SK-N-SH (cell line): ENCODE results near the gene MMADHC. TPM values are rescaled to one million over a fixed set of nuclear protein-coding genes. Genes with fewer than 3 reads are reported as not detected.

Experiments
- CTCF ChIA-PET: fragments of 300-600, 350-600 bp; formaldehyde crosslinking; extraction: SDS; loops from one replicate; lab custom pipeline; 2021; lab: Yijun Ruan, JAX
- POLR2A ChIA-PET: fragments of 350-600 bp; sonication (Branson Sonifier 250); formaldehyde crosslinking; extraction: SDS; loops from one replicate; lab custom pipeline; 2020; ENCODE audit warnings: antibody characterized with exemption, inconsistent platforms; lab: Yijun Ruan, JAX
- DNase-seq: peaks from one replicate; pipeline ENCODE4 v3.0.0; 2012
- H2AFZ ChIP-seq: fragments of 200-600 bp; sonication (generic); 2 replicates; pipeline ENCODE4 v1.8.1; 2016; ENCODE audit warnings: antibody characterized with exemption, mild to moderate bottlenecking, low read depth
- H3F3A ChIP-seq: fragments of 200-600 bp; sonication (generic); replicated peaks from 2 replicates; pipeline ENCODE3; 2016; ENCODE audit warnings: antibody characterized with exemption, mild to moderate bottlenecking; ENCODE audit not compliant: insufficient read depth
- H3K27ac ChIP-seq, 2 experiments: fragments of 200-500 bp in 1 of 2; fragments of 200-600 bp in 1 of 2; sonication (Bioruptor generic) in 1 of 2; sonication (generic), shearing (Covaris generic) in 1 of 2; 2 replicates each; pipeline versions ENCODE4 v1.5.1 to v1.6.1; 2014 to 2016; ENCODE audit warnings: low read depth in 2 of 2, inconsistent platforms in 1 of 2, low read length in 1 of 2, mild to moderate bottlenecking in 1 of 2, mixed read lengths in 1 of 2
- H3K27me3 ChIP-seq: fragments of 200-600 bp; sonication (generic), shearing (Covaris generic); 2 replicates; pipeline ENCODE4 v1.6.1; 2016; ENCODE audit warnings: mixed run types; ENCODE audit not compliant: insufficient read depth
- H3K36me3 ChIP-seq, 2 experiments: fragments of 200-500 bp in 1 of 2; fragments of 200-600 bp in 1 of 2; sonication (Bioruptor generic) in 1 of 2; sonication (generic) in 1 of 2; replicated peaks in 1 of 2; 2 replicates each; pipeline versions ENCODE3 to v1.5.1; 2014 to 2016; ENCODE audit warnings: low read length in 1 of 2, mild to moderate bottlenecking in 1 of 2; ENCODE audit not compliant: insufficient read depth in 2 of 2, control insufficient read depth in 1 of 2
- H3K4me1 ChIP-seq, 2 experiments: fragments of 200-500 bp in 1 of 2; fragments of 200-600 bp in 1 of 2; sonication (Bioruptor generic) in 1 of 2; sonication (generic), shearing (Covaris generic) in 1 of 2; 2 replicates each; pipeline versions ENCODE4 v1.5.1 to v1.6.1; 2014 to 2016; ENCODE audit warnings: low read depth in 1 of 2, low read length in 1 of 2, mixed run types in 1 of 2; ENCODE audit not compliant: insufficient read depth in 2 of 2, control insufficient read depth in 1 of 2
- H3K4me2 ChIP-seq: fragments of 200-600 bp; sonication (generic), shearing (Covaris generic); 2 replicates; pipeline ENCODE4 v1.6.1; 2017; ENCODE audit warnings: mixed run types
- H3K4me3 ChIP-seq, 2 experiments: fragments of 200-500 bp in 1 of 2; fragments of 200-600 bp in 1 of 2; sonication (Bioruptor generic) in 1 of 2; sonication (generic), shearing (Covaris generic) in 1 of 2; 2 replicates each; pipeline versions ENCODE4 v1.5.1 to v1.8.1; 2014 to 2016; ENCODE audit warnings: low read depth in 2 of 2, inconsistent platforms in 1 of 2, low read length in 1 of 2, mild to moderate bottlenecking in 1 of 2, mixed read lengths in 1 of 2, moderate library complexity in 1 of 2
- H3K79me2 ChIP-seq: fragments of 200-600 bp; sonication (generic); 2 replicates; pipeline ENCODE4 v1.8.1; 2017; ENCODE audit warnings: mild to moderate bottlenecking; ENCODE audit not compliant: insufficient read depth
- H3K9ac ChIP-seq: fragments of 200-600 bp; sonication (generic); 2 replicates; pipeline ENCODE4 v1.6.1; 2017; ENCODE audit warnings: mixed run types
- H3K9me2 ChIP-seq: fragments of 200-600 bp; sonication (generic); 2 replicates; pipeline ENCODE4 v1.6.1; 2017; ENCODE audit warnings: mixed run types
- H3K9me3 ChIP-seq: fragments of 200-600 bp; sonication (generic); 2 replicates; pipeline ENCODE4 v1.6.1; 2017; ENCODE audit warnings: mixed run types, mild to moderate bottlenecking, moderate library complexity
- H4K20me1 ChIP-seq: fragments of 200-600 bp; sonication (generic); 2 replicates; pipeline ENCODE4 v1.6.1; 2017; ENCODE audit warnings: mild to moderate bottlenecking, mixed run types; ENCODE audit not compliant: insufficient read depth
- CHD2 ChIP-seq: fragments of 150-350 bp; IDR thresholded peaks from 2 replicates; pipeline ENCODE4 v1.6.1; 2018; ENCODE audit warnings: low read length; ENCODE audit not compliant: partially characterized antibody
- CTCF ChIP-seq: fragments of 200-600 bp; sonication (generic); IDR thresholded peaks from 2 replicates; pipeline ENCODE4 v1.6.1; 2017; ENCODE audit warnings: antibody characterized with exemption, mild to moderate bottlenecking, moderate library complexity
- FOSL2 ChIP-seq: IDR thresholded peaks from 2 replicates; pipeline ENCODE4 v1.4.0; 2012; ENCODE audit warnings: low read depth, mild to moderate bottlenecking, moderate library complexity, borderline replicate concordance
- JUND ChIP-seq: IDR thresholded peaks from 2 replicates; pipeline ENCODE4 v1.4.0; 2012
- MEF2A ChIP-seq: IDR thresholded peaks from 2 replicates; pipeline ENCODE4 v1.4.0; 2012; ENCODE audit warnings: low read depth, borderline replicate concordance
- MXI1 ChIP-seq: IDR thresholded peaks from 2 replicates; pipeline ENCODE4 v1.6.1; 2012; ENCODE audit warnings: mild to moderate bottlenecking, low read depth, low read length, improper control_type of control experiment
- POLR2AphosphoS5 ChIP-seq: IDR thresholded peaks from 2 replicates; pipeline ENCODE4 v1.6.1; 2012; ENCODE audit warnings: low read depth, low read length
- RAD21 ChIP-seq: IDR thresholded peaks from 2 replicates; pipeline ENCODE4 v1.6.1; 2012; ENCODE audit warnings: mild to moderate bottlenecking, low read length
- RFX5 ChIP-seq: IDR thresholded peaks from 2 replicates; pipeline ENCODE4 v1.6.1; 2012; ENCODE audit warnings: mild to moderate bottlenecking, improper control_type of control experiment, low read length
- SIN3A ChIP-seq: IDR thresholded peaks from 2 replicates; pipeline ENCODE4 v1.6.1; 2012; ENCODE audit warnings: low read depth, mild to moderate bottlenecking, low read length, moderate library complexity, borderline replicate concordance
- SMC3 ChIP-seq: IDR thresholded peaks from 2 replicates; pipeline ENCODE4 v1.6.1; 2012; ENCODE audit warnings: low read depth, low read length, improper control_type of control experiment
- TCF12 ChIP-seq: IDR thresholded peaks from 2 replicates; pipeline ENCODE4 v1.4.0; 2012
- WGBS: methylation state at CpG from one replicate; pipeline ENCODE4 v1.1.6; 2017; ENCODE audit warnings: low lambda C conversion rate; 5-methylcytosine and 5-hydroxymethylcytosine counted together
- polyA plus RNA-seq, 3 experiments: library from polyadenylated mRNA; depleted of rRNA; stranded (reverse); fragments of >200 nt; gene quantifications; 2 replicates each; pipeline ENCODE4 v1.2.3, GENCODE V29; 2012

Gene MMADHC
- polyA plus RNA-seq, 1 of the 3 experiments (the other 2 are of a cell fraction): 40.4 TPM

GRCh38 chr2:149543845-149544244, 43.7 kb downstream of the MMADHC start:
- no peak overlapping the region for H3K4me2 ChIP-seq
- TF ChIP-seq MEF2A (no peak), CTCF (no peak), POLR2AphosphoS5 (no peak), RAD21 (no peak), JUND (no peak), TCF12 (no peak), SMC3 (no peak), CHD2 (no peak)
- TF ChIP-seq, all 33 proteins: peak for 0
- Histone ChIP-seq H2AFZ (no peak overlapping the region), H3K9ac (no peak overlapping the region), H4K20me1 (no peaks in the 10 kb centered on the region), H3K9me3 (no peaks in the 10 kb centered on the region), H3K27me3 (no peaks in the 10 kb centered on the region), H3K79me2 (no peaks in the 10 kb centered on the region), H3K4me1 (no peaks in the 10 kb centered on the region; a peak in 1 of 4 replicates), H3K4me3 (no peak overlapping the region), H3K36me3 (no peaks in the 10 kb centered on the region), H3F3A (no peaks in the 10 kb centered on the region), H3K27ac (no peak overlapping the region), H3K9me2 (no peaks in the 10 kb centered on the region)
- 87% methylated on average over 1 of the region's 1 CpG for WGBS
- DNase-seq: no peak
- ChIA-PET CTCF (interaction anchor here (1.3 kb wide), 1 partner anchor 17 kb away, joined by 3 read pairs; no protein-coding TSS in a partner anchor), POLR2A (no interaction called here)

DNA sequence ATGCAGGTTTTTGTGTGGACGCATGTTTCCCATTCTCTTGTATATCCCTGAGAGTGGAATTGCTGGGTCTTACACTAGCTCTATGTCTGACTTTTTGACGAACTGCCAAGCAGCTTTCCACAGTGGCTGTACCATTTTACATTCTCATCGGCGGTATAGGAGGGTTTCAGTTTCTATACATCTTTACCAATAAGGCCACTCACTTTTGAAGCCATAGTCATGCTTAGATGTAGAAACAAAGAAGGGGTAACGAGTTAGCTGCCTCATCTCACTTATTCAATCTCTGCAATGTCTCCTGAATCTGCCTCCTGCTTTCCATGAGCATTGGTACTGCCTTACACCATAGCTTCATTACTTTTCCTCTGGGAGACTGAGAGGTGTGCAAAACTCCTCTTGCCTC, 47.4 kb downstream of the MMADHC start:
- no peak for TF ChIP-seq MXI1
- TF ChIP-seq CTCF: no peak
- TF ChIP-seq RFX5: no peak
- no peak for TF ChIP-seq SIN3A
- TF ChIP-seq FOSL2: no peak
- no peak for TF ChIP-seq RAD21

More for the DNA sequence above, 47.4 kb downstream of the MMADHC start:
- Histone ChIP-seq H3K4me2 (no peak overlapping the region), H4K20me1 (no peaks in the 10 kb centered on the region), H3K4me3 (no peak overlapping the region), H3K27ac (no peak overlapping the region), H3K27me3 (no peaks in the 10 kb centered on the region), H3K4me1 (no peaks in the 10 kb centered on the region; a peak in 1 of 4 replicates), H3F3A (no peaks in the 10 kb centered on the region), H3K9me3 (no peaks in the 10 kb centered on the region), H3K9ac (no peak overlapping the region), H2AFZ (no peak overlapping the region), H3K36me3 (no peaks in the 10 kb centered on the region), H3K9me2 (no peaks in the 10 kb centered on the region), H3K79me2 (no peaks in the 10 kb centered on the region)
- WGBS: 71% methylated on average over 5 of the region's 5 CpGs
- ChIA-PET POLR2A (no interaction called here), CTCF (interaction anchor here (0.6 to 2.2 kb wide), 4 partner anchors 8 to 556 kb away, joined by 3 to 10 read pairs (median 3); no protein-coding TSS in a partner anchor)
- no peak for DNase-seq
